Measurements from ENCODE around the gene TIGD3.

The TIGD3 gene

DNA sequence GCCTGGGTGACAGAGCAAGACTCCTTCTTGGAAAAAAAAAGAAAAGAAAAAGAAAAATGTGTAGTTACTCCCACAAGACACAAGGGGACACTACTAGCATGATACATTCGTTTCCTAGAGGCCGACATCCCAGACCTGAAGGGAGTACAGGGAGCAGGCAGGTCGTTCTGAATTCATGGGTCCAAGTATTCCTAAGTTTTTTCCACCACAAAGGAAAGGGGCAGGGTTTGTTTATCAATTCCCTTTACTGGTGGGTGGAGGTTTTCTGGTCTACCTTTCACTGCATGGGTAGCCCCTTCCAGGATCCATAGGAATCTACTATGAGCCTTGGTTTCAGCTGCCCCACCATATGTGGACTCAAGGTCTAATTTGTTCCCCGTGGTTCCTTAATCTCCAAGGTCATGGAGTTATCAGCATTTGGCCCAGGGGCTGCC is 11.8 kb downstream of the TIGD3 start:
- ChIA-PET POLR2A (interaction anchor here (0.6 to 2.3 kb wide), 4 partner anchors 55 to 134 kb away, joined by 3 to 8 read pairs (median 3); no protein-coding TSS in a partner anchor), CTCF (interaction anchor here (0.7 to 1.3 kb wide), 2 partner anchors 103 to 105 kb away, joined by 3 read pairs; no protein-coding TSS in a partner anchor)
- TF ChIP-seq BHLHE40 (IDR thresholded peaks at IDR 0.05; ENCODE audit: borderline replicate concordance) (no peak), ZNF384 (IDR thresholded peaks at IDR 0.05) (peak; percentile 96)
- TF ChIP-seq, protein P1, sequence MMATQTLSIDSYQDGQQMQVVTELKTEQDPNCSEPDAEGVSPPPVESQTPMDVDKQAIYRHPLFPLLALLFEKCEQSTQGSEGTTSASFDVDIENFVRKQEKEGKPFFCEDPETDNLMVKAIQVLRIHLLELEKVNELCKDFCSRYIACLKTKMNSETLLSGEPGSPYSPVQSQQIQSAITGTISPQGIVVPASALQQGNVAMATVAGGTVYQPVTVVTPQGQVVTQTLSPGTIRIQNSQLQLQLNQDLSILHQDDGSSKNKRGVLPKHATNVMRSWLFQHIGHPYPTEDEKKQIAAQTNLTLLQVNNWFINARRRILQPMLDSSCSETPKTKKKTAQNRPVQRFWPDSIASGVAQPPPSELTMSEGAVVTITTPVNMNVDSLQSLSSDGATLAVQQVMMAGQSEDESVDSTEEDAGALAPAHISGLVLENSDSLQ (IDR thresholded peaks at IDR 0.05), result no peak
- peak; percentile 85 for DNase-seq (ENCODE audit: extremely low spot score)

DNA sequence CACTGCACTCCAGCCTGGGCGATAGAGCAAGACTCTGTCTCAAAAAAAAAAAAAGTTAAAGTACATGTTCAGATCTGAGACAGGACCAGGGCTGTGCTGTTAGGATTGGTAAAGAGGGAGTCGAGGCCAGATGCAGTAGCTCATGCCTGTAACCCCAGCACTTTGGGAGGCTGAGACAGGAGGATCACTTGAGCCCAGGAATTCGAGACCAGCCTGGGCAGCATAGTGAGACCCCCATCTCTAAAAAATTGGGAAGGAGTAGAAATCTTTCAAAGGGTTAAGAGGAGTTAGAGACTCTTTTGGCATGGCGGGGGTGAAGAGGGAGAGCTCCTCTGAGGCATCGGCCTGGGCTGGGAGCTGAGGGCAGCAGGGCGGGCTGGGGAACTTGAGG is 16.1 kb downstream of the TIGD3 start:
- no peak for TF ChIP-seq L3MBTL2 (conservative IDR thresholded peaks at IDR 0.05)
- ChIA-PET POLR2A (interaction anchor here (0.8 to 3.7 kb wide), 18 partner anchors 9 to 202 kb away, joined by 3 to 35 read pairs (median 4); partner anchors contain the start of genes FAM89B, FRMD8, MALAT1 and NEAT1), CTCF (interaction anchor here (1.3 kb wide), 1 partner anchor 9 kb away, joined by 5 read pairs; no protein-coding TSS in a partner anchor)
- no peak for DNase-seq (ENCODE audit: extremely low spot score)

DNA sequence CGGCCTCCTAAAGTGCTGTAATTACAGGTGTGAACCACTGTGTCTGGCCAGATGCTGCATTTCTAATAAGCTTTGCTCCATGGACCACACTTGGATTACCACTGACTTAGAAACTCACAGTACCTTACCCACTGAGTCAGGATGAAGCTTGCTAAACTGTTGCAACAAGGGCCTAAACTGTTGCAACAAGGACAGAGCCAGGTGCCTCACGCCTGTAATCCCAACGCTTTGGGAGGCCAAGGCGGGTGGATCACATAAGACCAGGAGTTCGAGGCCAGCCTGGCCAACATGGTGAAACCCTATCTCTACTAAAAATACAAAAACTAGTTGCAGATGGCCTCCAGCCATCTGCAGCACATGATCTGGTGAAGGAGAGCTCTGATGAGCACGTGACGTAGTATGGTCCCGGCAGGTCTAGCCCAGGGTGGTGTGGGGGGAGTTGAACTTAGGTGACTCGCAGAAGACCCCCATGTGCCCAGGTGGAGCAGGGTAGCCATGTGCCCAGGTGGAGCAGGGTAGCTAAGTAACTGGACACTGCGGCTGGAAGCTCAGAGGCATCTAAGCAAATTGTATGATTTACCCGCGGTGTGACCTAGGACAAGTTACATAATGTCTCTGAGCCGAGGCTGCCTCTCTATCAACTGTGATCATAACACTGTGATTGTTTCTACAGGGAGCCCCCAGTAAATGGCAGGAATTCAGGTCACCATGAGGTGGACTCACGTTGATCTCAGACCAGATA is 19.5 kb downstream of the TIGD3 start:
- ChIA-PET POLR2A (interaction anchor here (0.9 to 3.2 kb wide), 7 partner anchors 20 to 133 kb away, joined by 3 to 18 read pairs (median 4); partner anchors contain the start of genes NEAT1 and TIGD3), CTCF (interaction anchor here (1.1 kb wide), 1 partner anchor 220 kb away, joined by 3 read pairs; no protein-coding TSS in a partner anchor)
- TF ChIP-seq L3MBTL2 (conservative IDR thresholded peaks at IDR 0.05), result no peak
- TF ChIP-seq ARNT (IDR thresholded peaks at IDR 0.05), result no peak
- no peak for TF ChIP-seq SP1 (IDR thresholded peaks at IDR 0.05)
- no peak for TF ChIP-seq HDGF (IDR thresholded peaks at IDR 0.05; ENCODE audit: borderline replicate concordance)
- TF ChIP-seq BHLHE40 (IDR thresholded peaks at IDR 0.05; ENCODE audit: borderline replicate concordance), result no peak
- TF ChIP-seq FOXM1 (IDR thresholded peaks at IDR 0.05; ENCODE audit: borderline replicate concordance), result no peak
- TF ChIP-seq FOXA1 (IDR thresholded peaks at IDR 0.05), result no peak
- no peak for TF ChIP-seq SUZ12 (IDR thresholded peaks at IDR 0.05)
- TF ChIP-seq ELF4 (IDR thresholded peaks at IDR 0.05), result no peak
- TF ChIP-seq LEF1 (IDR thresholded peaks at IDR 0.05; ENCODE audit: borderline replicate concordance), result no peak
- no peak for TF ChIP-seq FOXK2 (IDR thresholded peaks at IDR 0.05)
- TF ChIP-seq CTBP1 (IDR thresholded peaks at IDR 0.05; ENCODE audit: borderline replicate concordance), result no peak
- no peak for TF ChIP-seq TARDBP (IDR thresholded peaks at IDR 0.05)
- no peak for TF ChIP-seq NFRKB (IDR thresholded peaks at IDR 0.05)
- TF ChIP-seq ZNF384 (IDR thresholded peaks at IDR 0.05), result no peak
- no peak for DNase-seq (ENCODE audit: extremely low spot score)

DNA sequence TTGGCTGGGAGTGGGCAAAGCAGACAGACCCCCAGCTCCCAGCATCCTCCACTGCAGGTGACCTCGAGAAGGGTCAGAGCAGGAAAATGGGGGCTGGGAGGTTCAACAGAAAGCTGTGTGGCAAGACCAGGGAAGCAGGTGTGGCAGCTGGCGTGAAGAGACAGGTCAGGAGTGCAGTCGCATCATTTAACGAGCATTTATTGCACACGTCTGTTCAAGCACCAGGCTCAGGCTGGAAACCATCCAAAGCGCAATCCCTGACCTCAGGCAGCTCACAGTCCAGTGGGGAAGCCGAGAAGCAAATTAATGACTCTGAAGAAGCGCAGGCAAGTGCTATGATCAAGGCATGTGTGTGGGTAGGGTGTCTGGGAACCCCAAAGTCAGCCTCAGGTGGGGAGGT is 20.5 kb downstream of the TIGD3 start:
- POLR2A ChIA-PET, result interaction anchor here (0.9 to 3.2 kb wide), 8 partner anchors 41 to 132 kb away, joined by 3 to 18 read pairs (median 4); partner anchors contain the start of genes MALAT1 and NEAT1
- CTCF ChIA-PET, result interaction anchor here (1.1 kb wide), 1 partner anchor 219 kb away, joined by 3 read pairs; no protein-coding TSS in a partner anchor
- TF ChIP-seq HDGF (IDR thresholded peaks at IDR 0.05; ENCODE audit: borderline replicate concordance) (no peak), L3MBTL2 (conservative IDR thresholded peaks at IDR 0.05) (no peak), FOXM1 (IDR thresholded peaks at IDR 0.05; ENCODE audit: borderline replicate concordance) (no peak)
- TF ChIP-seq, protein P1 (IDR thresholded peaks at IDR 0.05), result no peak
- no peak for DNase-seq (ENCODE audit: extremely low spot score)

DNA sequence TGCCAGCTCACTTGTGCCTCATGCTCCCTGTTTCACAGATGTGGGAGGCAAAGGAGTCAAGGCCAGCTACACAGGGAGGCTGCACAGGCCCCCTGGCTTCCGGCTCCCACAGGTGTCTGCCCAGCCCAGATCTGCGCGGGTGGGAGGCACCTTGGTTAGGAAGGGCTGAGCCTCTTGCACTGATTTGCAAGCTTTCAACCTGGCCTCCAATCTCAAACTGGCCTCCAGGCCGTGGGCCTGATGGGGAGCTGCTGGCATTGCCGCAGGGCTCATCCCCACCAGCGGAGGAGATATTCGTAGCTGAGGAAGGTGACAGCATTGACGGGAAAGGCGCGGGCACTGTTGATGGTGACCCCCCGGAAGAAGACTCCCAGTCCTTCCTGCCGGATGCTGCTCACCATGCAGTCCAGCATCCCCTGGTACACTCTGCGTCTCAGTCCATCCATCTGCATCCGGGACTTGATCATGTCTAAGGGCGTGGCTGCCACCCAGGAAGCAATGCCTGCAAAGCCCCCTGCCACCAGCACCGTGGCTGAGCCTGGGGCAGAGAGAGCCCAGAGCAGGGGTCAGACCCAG is 21.7 kb downstream of the TIGD3 start:
- TF ChIP-seq SP1 (IDR thresholded peaks at IDR 0.05) (no peak), NFRKB (IDR thresholded peaks at IDR 0.05) (no peak), ELF4 (IDR thresholded peaks at IDR 0.05) (no peak), SUZ12 (IDR thresholded peaks at IDR 0.05) (no peak), FOXM1 (IDR thresholded peaks at IDR 0.05; ENCODE audit: borderline replicate concordance) (no peak), LEF1 (IDR thresholded peaks at IDR 0.05; ENCODE audit: borderline replicate concordance) (no peak), FOXK2 (IDR thresholded peaks at IDR 0.05) (no peak), CTBP1 (IDR thresholded peaks at IDR 0.05; ENCODE audit: borderline replicate concordance) (no peak), TARDBP (IDR thresholded peaks at IDR 0.05) (no peak), L3MBTL2 (conservative IDR thresholded peaks at IDR 0.05) (no peak), ZNF384 (IDR thresholded peaks at IDR 0.05) (no peak), ARNT (IDR thresholded peaks at IDR 0.05) (no peak), BHLHE40 (IDR thresholded peaks at IDR 0.05; ENCODE audit: borderline replicate concordance) (no peak), HDGF (IDR thresholded peaks at IDR 0.05; ENCODE audit: borderline replicate concordance) (no peak)
- no peak for DNase-seq (ENCODE audit: extremely low spot score)
- POLR2A ChIA-PET, result interaction anchor here (0.7 to 3.2 kb wide), 7 partner anchors 40 to 130 kb away, joined by 3 to 18 read pairs (median 3); partner anchors contain the start of genes MALAT1 and NEAT1
- CTCF ChIA-PET, result interaction anchor here (1.3 kb wide), 1 partner anchor 93 kb away, joined by 9 read pairs; no protein-coding TSS in a partner anchor

DNA sequence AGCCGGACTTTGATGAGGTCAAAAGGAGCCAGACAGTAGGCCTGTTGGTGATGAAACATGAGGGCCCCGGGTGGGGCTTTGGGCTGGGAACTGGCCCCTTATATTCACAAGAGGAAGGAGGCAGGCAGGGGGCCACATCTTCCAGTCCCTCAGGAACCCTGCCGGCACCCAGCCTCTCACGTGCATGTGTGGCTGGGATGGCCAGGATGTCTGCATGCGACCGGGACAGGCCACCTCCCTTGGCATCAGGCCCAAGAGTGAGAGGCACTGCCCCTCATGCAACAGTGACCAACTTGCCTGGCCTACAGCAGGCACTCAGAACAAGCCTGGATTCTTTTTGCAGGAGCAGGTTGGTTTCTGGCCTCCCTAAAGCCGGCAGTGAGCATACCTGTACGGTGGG is 22.5 kb downstream of the TIGD3 start:
- CTCF ChIA-PET, result no interaction called here
- TF ChIP-seq SUZ12 (IDR thresholded peaks at IDR 0.05) (no peak), ELF4 (IDR thresholded peaks at IDR 0.05) (no peak), SP1 (IDR thresholded peaks at IDR 0.05) (no peak), LEF1 (IDR thresholded peaks at IDR 0.05; ENCODE audit: borderline replicate concordance) (no peak), BHLHE40 (IDR thresholded peaks at IDR 0.05; ENCODE audit: borderline replicate concordance) (no peak), FOXK2 (IDR thresholded peaks at IDR 0.05) (no peak)
- POLR2A ChIA-PET, result interaction anchor here (16.9 kb wide), 1 partner anchor 43 kb away, joined by 264 read pairs; the partner anchor contains the start of gene NEAT1
- no peak for DNase-seq (ENCODE audit: extremely low spot score)
